Stimulated activated CD4-positive, alpha-beta T cell treated with anti-CD3 and anti-CD28 coated beads, Interleukin-1b, Interleukin-23, amount 100 ng/mL, for 4 hours (primary cell): ENCODE measurements around the gene TAS1R3.

Source experiments
- DNase-seq, 2 donors: peaks; one replicate each; pipeline ENCODE4 v3.0.0-alpha.2; 2020; ENCODE audit warnings: low read depth in 2 of 2

Gene TAS1R3

DNA sequence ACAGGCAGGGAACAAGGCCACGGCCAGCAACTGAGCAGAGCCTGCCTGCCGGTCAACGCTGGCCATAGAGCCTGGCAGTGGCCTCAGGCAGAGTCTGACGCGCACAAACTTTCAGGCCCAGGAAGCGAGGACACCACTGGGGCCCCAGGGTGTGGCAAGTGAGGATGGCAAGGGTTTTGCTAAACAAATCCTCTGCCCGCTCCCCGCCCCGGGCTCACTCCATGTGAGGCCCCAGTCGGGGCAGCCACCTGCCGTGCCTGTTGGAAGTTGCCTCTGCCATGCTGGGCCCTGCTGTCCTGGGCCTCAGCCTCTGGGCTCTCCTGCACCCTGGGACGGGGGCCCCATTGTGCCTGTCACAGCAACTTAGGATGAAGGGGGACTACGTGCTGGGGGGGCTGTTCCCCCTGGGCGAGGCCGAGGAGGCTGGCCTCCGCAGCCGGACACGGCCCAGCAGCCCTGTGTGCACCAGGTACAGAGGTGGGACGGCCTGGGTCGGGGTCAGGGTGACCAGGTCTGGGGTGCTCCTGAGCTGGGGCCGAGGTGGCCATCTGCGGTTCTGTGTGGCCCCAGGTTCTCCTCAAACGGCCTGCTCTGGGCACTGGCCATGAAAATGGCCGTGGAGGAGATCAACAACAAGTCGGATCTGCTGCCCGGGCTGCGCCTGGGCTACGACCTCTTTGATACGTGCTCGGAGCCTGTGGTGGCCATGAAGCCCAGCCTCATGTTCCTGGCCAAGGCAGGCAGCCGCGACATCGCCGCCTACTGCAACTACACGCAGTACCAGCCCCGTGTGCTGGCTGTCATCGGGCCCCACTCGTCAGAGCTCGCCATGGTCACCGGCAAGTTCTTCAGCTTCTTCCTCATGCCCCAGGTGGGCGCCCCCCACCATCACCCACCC lies at the start of gene TAS1R3:
TSS of gene TAS1R3 (plus strand) at position 213 of the 898 bp plus-strand sequence. CDS start at position 279, 66 bp downstream.
- no peak for DNase-seq

DNA sequence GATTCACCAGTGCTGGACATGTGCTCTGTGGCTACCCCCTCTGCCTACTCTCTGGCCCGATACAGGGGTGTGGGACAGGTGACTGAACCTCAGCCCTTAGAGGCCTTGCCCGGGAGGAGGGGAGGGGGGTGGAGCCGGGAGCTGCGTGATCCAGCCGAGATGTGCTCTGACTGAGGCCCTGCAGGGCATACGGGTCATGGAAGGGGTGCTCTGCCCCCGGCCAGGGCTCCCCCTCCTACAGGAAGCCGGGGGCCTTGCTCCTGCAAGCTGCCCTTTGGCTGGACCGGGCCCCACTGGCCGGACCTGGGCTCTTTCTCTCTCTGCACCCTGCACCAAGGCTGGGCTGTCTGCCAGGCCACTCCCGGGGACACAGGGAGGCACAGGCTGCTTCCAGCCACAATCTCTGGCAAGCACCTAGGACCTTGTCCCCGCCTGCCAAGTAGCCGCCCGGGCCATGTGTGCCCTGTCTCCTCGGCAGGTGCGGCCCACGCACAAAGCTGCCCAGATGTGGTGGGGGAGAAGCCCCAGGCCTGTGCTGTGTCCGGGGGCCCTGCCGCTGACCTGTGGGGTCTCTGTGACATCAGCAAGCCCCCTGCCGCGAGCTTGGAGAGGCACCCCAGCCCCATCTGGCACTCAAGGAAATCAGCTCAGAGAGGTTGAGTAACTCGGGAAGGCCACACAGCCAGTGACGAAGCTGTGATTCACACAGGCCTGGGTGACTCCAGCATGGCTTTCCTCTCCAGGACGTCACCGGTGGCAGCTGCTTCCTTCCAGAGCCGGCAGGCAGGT lies 49.4 kb upstream of the TAS1R3 start:
- DNase-seq, result no peak

DNA sequence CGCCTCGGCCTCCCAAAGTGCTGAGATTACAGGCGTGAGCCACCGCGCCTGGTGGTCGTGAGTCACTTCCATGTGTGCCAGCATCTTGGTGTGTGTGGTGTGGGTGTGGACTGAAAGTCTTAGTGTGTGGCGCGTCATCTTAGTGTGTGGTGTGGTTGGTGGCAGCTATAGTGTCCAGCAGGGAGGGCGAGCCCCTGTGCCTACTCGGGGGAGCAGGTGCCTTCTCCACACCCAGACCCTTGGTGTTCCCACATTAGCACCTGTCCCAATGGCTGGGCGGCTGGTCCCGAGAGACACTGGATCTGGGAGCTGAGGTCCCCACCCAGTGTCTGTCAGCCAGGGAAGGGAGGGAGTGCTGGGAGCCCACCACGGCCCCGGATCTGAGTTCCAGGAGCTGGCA lies 48.1 kb upstream of the TAS1R3 start:
- DNase-seq, result no peak

DNA sequence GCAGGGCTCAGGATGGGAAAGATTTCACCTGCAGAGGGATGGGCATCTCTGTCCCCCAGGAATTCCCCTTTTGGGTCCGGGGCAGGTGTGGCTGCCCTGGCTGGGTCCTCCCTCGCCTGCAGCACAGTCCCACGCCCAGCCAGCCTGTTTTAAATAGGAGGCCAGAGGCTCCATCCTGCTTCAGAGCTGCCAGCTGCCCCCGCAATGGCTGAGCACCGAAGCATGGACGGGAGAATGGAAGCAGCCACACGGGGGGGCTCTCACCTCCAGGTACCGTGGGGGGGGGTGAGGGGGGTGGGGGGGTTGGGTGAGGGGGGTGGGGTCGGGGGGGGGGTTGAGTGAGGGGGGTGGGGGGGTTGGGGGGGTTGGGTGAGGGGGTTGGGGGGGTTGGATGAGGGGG lies 47.3 kb upstream of the TAS1R3 start:
- no peak for DNase-seq

DNA sequence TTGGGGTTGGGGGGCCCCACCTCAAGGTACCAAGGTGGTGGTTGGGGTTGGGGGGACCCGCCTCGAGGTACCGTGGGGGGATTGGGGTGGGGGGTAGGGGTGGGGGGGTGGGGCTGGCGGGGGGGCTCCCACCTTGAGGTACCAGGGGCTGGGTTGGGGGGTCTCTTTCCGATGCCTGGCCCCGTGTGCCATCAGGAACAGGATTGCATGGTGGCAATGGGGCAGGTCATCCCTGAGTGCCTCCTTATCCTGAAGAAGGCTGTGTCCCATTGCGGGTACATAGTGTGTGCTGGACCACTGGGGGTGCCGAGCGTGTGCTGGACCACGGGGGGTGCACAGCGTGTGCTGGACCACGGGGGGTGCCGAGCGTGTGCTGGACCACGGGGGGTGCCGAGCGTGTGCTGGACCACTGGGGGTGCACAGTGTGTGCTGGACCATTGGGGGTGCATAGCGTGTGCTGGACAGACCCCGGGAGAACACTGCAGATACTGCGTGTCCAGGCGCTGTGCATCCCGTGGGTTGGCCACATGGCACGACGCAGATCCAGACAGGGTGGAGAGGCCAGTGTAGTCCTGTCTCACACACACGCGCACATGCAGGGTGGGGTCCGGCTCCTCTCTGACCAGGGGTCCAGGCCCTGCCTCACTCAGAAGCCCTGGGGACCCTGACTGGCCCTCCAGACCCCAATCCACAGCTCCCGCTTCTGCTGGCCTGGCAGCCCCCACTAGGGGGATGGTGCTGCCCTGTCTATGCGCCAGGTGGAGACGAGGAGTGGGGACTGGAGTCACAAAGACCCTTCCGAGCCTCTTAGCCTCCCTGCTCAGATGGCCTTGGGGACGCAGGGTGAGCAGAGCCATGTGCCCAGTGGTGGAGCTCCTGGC lies 46.6 kb upstream of the TAS1R3 start:
- no peak for DNase-seq

DNA sequence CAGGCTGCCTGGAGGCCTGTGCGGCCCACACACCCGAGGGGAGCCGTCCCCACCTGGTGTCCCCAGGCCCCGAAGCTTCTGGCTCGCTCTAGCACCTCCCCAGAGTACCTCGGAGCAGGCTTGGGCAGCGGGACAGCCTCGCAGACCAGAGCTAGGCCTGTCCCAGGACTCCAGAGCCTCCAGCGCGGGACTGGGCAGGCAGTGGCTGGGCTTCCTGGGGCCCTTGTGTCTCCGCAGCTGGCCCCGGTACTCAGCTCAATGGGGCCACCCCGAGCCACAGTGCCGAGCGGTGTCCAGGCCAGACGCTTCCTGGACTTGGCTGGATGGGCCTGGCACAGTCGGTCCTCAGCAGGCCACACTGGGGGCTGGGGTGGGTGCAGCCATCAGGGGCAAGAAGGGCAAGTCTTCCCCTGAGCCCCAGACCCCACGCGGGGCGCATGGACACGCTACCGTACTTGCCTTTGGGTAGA lies 45.9 kb upstream of the TAS1R3 start:
- no peak for DNase-seq

DNA sequence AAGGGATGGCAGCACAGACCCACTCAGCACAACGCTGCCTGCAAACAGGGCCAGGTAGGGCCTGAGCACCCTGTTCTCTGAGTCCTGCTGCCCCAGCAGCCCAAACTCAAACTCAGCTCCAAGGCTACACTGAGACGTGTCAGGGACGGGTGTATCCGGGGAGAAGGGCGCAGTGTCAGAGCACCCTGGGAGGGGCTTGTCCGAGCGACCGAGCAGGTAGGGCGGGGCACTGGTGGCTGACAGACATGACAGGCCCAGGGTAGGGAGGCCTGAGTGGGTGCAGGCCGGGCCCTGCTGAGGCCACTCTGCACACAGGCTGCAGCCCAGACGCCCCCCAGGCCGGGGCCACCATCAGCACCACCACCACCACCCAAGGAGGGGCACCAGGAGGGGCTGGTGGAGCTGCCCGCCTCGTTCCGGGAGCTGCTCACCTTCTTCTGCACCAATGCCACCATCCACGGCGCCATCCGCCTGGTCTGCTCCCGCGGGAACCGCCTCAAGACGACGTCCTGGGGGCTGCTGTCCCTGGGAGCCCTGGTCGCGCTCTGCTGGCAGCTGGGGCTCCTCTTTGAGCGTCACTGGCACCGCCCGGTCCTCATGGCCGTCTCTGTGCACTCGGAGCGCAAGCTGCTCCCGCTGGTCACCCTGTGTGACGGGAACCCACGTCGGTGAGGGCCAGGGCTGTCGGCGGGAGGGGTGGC lies 45.3 kb upstream of the TAS1R3 start:
- DNase-seq, result no peak

DNA sequence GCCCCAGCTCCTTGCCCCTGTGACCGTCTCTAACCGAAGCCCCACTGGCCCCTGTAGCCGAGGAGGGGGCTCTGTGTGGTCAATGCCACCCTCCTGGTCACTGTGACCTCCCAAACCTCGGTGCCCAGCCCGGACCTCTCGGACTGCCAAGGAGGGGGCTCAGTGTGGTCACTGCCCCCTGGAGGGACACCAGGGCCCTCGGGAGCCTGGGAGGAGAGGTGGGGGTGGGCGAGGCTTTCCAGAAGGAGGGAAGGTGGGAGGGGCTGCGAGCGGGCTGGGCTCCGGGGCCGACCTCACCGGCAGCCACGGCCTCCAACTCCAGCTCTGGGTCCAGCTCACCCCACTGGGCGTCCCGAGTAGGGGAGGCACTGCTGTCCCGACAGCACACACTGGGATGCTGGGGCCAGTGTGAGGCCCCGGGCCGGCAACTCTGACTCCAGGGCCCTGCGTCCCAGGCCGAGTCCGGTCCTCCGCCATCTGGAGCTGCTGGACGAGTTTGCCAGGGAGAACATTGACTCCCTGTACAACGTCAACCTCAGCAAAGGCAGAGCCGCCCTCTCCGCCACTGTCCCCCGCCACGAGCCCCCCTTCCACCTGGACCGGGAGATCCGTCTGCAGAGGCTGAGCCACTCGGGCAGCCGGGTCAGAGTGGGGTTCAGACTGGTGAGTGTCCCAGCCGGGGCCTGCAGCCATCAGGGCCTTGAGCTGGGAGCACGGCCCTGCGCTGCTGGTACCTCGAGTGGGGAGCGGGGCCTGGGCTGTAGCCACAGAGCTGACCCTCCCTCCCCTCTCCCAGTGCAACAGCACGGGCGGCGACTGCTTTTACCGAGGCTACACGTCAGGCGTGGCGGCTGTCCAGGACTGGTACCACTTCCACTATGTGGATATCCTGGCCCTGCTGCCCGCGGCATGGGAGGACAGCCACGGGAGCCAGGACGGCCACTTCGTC lies 44.5 kb upstream of the TAS1R3 start:
- DNase-seq, result no peak

DNA sequence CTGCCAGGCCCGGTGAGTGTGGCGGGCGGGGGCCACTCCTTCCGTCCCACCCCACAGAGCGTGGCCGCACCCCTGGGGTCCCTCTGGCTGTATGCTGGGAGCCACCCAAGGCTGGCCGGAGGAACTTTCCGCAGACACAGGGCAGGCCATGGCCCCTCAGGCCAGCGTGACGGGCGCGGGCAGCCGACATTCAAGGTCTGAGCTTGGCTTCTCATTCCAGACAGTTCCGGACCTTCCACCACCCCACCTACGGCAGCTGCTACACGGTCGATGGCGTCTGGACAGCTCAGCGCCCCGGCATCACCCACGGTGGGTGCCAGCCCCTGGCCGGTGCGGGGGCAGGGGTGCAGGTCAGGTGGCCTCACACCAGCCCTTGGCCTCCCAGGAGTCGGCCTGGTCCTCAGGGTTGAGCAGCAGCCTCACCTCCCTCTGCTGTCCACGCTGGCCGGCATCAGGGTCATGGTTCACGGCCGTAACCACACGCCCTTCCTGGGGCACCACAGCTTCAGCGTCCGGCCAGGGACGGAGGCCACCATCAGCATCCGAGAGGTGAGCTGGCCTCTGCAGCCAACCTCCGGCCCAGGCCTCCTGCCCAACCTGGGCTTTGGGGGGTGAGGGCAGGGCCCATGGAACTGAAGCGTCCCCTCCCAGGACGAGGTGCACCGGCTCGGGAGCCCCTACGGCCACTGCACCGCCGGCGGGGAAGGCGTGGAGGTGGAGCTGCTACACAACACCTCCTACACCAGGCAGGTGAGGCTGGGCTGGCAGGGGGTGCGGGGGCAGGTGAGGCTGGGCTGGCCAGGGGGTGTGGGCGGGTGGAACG lies 43.6 kb upstream of the TAS1R3 start:
- DNase-seq, result no peak

DNA sequence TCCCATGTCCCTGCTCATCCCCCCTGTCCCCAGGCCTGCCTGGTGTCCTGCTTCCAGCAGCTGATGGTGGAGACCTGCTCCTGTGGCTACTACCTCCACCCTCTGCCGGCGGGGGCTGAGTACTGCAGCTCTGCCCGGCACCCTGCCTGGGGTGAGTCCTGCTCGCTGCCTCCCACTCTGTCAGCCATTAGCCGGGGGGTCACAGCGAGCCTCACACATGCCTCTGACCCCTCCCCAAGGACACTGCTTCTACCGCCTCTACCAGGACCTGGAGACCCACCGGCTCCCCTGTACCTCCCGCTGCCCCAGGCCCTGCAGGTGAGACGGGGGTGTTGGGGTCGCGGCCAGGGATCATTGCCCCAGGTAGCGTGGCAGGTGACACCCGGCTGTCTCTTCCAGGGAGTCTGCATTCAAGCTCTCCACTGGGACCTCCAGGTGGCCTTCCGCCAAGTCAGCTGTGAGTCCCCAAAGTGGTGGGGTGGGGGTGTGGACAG lies 40.8 kb upstream of the TAS1R3 start:
- DNase-seq, result peak; percentile 46 to 66

DNA sequence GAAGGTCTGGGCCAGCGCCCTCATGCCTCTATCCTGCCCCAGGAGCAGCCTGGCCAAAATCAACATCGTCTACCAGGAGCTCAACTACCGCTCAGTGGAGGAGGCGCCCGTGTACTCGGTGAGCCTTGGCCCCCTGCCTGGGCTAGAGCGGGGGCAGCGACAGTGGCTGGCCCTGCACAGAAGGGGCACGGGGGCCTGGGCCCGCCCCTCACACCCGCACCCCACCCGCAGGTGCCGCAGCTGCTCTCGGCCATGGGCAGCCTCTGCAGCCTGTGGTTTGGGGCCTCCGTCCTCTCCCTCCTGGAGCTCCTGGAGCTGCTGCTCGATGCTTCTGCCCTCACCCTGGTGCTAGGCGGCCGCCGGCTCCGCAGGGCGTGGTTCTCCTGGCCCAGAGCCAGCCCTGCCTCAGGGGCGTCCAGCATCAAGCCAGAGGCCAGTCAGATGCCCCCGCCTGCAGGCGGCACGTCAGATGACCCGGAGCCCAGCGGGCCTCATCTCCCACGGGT lies 40.0 kb upstream of the TAS1R3 start:
- DNase-seq, result no peak

DNA sequence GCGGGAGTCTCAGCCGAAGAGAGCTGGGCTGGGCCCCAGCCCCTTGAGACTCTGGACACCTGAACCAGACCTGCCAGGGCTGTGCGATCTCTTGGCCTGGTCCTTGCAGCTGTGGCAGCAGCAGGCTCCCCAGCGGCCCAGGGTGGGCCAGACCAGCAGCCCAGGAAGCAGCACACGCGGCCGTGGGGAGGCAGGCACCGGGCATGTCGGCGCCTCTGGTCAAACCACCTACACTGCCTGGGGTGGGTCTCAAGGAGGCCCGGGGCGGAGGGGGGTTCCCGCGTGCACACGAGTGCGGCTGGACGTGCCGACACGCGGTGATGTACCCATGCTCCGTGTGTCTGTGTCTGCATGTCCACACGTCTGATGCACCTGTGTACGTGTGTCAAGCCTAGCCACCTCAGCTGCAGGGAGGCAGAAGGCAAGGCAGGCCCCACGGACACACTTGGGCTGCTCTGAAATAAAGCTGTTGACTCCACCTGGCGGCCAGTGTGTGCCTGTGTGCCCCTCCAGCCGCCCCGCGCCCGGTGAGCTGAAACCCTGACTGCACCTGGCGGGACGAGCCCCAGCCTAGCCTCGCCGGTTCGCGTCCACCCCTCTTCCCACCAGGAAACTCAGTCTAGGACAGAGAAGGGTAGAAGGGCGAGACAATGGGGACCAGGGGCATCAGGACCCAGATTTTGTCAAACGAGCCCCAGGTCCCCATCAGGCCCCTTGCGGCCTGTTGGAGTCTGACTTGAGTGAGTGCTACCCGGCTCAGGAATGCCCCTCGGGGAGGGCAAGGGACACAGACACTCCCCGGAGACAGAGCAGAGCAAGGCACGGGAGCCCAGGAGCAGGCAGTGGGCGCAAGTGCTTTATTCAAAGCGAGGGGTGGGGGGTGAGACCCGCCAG lies 39.3 kb upstream of the TAS1R3 start:
- peak; percentile 62 to 66 for DNase-seq

DNA sequence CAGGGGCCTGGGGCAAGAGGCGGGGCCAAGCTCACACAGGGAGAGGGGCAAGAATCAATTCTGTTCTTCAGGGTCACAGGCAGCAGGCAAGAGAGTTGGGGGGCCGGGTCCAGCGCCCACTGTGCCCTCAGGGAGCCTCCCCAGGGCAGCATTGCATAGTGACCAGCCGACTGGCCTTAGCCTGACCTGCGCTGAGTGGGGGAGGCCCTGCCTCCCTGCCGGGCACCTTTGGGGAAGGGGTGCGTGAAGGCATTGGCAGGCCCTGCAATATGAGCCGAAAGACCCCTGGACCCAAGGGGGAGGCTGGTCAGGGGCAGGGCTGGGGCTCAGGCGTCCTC lies 38.7 kb upstream of the TAS1R3 start:
- no peak for DNase-seq

DNA sequence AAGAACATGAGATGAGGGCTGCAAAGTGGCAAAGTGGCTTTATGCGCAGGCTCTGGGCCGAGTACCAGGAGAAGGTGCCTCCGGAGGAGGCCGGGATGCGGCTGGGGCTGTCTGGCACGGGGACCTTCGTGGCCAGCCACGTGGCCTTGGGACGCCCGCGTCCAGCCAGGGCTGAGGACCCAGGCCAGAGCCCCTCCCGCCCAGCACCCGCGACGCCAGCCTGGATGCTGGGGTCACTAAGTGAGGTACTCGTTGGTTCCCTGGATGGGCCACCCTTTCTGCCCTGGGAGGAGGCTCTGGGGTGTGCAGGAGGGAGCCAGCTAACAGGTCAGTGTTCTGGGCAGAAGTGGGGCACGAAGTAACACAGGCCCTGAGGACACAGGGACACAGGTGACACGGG lies 38.2 kb upstream of the TAS1R3 start:
- DNase-seq, result no peak

DNA sequence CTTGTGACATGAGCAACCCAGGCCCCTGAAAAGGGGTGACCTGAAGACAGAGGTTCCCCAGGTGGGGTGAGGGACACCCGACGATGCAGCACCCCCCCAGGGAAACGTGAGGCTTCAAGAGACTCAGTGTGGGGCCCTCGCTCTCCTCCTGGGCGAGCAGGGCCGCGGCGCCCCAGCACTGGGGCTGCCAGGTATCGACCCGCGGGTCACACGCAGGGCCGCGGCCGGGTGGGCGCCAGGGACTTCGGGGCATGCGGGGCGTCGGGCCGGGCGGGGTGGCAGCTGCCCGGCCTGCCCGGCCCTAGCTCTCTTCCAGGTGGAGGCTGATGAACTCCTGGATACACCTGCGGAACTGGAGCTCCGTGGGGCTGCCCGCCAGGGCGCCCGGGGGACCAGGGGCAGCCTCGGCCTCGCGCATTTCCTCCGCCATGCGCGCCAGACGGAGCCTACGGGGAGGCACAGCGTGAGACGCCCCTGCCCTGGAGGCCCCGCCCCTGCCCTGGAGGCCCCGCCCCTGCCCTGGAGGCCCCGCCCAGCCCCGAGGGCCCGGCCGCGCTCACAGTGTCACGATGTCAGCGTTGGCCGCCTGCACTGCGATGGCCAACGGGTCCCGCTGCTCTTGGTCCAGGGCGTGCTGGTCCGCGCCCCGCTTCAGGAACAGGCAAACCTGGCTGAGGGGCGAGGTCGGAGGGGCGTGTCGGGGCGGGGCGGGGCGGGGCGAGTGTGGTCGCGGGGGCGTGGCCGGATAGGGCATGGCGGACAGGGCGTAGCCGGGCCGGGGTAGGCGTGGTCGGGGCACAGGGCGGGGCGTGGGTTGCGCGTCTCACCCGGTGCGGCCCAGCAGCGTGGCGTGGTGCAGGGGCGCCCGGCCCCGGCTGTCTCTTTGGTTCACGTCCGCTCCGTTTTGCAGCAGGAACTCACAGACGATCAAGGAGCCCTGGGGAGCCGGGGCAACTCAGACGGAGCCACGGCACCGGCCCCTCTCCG lies 37.5 kb upstream of the TAS1R3 start:
- no peak for DNase-seq

DNA sequence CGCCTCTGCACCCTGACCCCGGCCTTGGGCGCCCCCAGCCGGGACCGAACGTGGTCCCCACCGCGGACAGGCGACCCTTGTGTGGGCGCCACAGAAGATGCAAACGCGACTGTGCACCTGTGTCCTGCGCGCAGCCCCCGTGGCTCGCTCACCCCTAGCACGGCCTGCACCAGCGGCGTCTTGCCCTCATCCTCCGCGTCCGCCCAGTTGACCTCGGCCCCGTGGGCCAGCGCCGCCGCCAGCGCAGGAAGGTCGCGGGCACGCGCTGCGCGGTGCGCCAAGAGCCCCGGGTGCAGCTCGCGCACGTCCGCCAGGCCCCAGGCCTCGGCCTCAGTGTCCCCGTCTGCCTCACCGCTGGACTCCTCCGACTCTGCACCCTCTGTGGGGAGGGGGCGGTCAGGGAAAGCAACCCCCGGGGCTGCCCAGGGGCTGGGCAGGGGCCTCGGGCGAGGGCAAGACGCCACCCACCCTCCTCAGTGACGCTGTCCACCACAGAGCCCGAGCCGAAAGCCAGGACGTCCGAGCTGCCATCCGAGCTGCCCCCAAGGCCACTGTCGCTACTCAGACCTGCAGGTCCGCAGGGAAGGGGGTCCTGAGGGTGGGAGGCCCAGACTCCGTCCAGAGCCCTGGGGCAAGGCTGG lies 36.7 kb upstream of the TAS1R3 start:
- DNase-seq, result no peak
